ENCODE measurements around the gene MPIG6B. TPM values are rescaled to one million over a fixed set of nuclear protein-coding genes. Genes with fewer than 3 reads are reported as not detected.

MPIG6B gene
- polyA plus RNA-seq, 2 donors: 0.49 to 0.88 TPM

GRCh38 chr6:31687860-31688693 lies 35.1 kb upstream of the MPIG6B start:
- H3K4me1 ChIP-seq (ENCODE audit: control insufficient read depth in 2 of 2, insufficient read depth in 2 of 2, low read length in 1 of 2): peaks cover 0 to 2% of the 10 kb centered on the region in 2 donors
- H3K4me3 ChIP-seq (ENCODE audit: low read depth in 1 of 2, low read length in 2 of 2): no peak overlapping the region
- H3K27me3 ChIP-seq (ENCODE audit: control insufficient read depth in 1 of 2, insufficient read depth in 2 of 2, low read length in 2 of 2): no peaks in the 10 kb centered on the region
- no peak overlapping the region for H3K27ac ChIP-seq (ENCODE audit: low read depth in 2 of 2, low read length in 1 of 2)
- H3K9me3 ChIP-seq (ENCODE audit: control insufficient read depth in 2 of 2, insufficient read depth in 1 of 2, low read depth in 1 of 2, low read length in 1 of 2): no peaks in the 10 kb centered on the region
- peaks cover 32 to 59% of the 10 kb centered on the region in 2 donors for H3K36me3 ChIP-seq (ENCODE audit: control insufficient read depth in 2 of 2, insufficient read depth in 2 of 2, low read length in 1 of 2)
- WGBS, 2 donors: 81 to 83% methylated on average over 14 of the region's 14 CpGs

- no peaks in the 10 kb centered on the region for H3K9me3 ChIP-seq (ENCODE audit: control insufficient read depth in 2 of 2, insufficient read depth in 1 of 2, low read depth in 1 of 2, low read length in 1 of 2)
- H3K4me3 ChIP-seq (ENCODE audit: low read depth in 1 of 2, low read length in 2 of 2): no peak overlapping the region
- H3K36me3 ChIP-seq (ENCODE audit: control insufficient read depth in 2 of 2, insufficient read depth in 2 of 2, low read length in 1 of 2): peaks cover 33 to 68% of the 10 kb centered on the region in 2 donors
- H3K27me3 ChIP-seq (ENCODE audit: control insufficient read depth in 1 of 2, insufficient read depth in 2 of 2, low read length in 2 of 2): no peaks in the 10 kb centered on the region
- no peak overlapping the region for H3K27ac ChIP-seq (ENCODE audit: low read depth in 2 of 2, low read length in 1 of 2)
- WGBS, 2 donors: 79 to 84% methylated on average over 11 of the region's 11 CpGs
- no peaks in the 10 kb centered on the region for H3K4me1 ChIP-seq (ENCODE audit: control insufficient read depth in 2 of 2, insufficient read depth in 2 of 2, low read length in 1 of 2)
Observed at GRCh38 chr6:31689249-31690110, 33.7 kb upstream of the MPIG6B start.

- no peak overlapping the region for H3K4me3 ChIP-seq (ENCODE audit: low read depth in 1 of 2, low read length in 2 of 2)
- no peaks in the 10 kb centered on the region for H3K27me3 ChIP-seq (ENCODE audit: control insufficient read depth in 1 of 2, insufficient read depth in 2 of 2, low read length in 2 of 2)
- H3K9me3 ChIP-seq (ENCODE audit: control insufficient read depth in 2 of 2, insufficient read depth in 1 of 2, low read depth in 1 of 2, low read length in 1 of 2): no peaks in the 10 kb centered on the region
- 65 to 70% methylated on average over 10 of the region's 10 CpGs for WGBS, 2 donors
- no peak overlapping the region for H3K27ac ChIP-seq (ENCODE audit: low read depth in 2 of 2, low read length in 1 of 2)
- H3K4me1 ChIP-seq (ENCODE audit: control insufficient read depth in 2 of 2, insufficient read depth in 2 of 2, low read length in 1 of 2): no peaks in the 10 kb centered on the region
- H3K36me3 ChIP-seq (ENCODE audit: control insufficient read depth in 2 of 2, insufficient read depth in 2 of 2, low read length in 1 of 2): peaks cover 30 to 73% of the 10 kb centered on the region in 2 donors
Observed at GRCh38 chr6:31690231-31691077, 32.7 kb upstream of the MPIG6B start.

- peaks cover 30 to 74% of the 10 kb centered on the region in 2 donors for H3K36me3 ChIP-seq (ENCODE audit: control insufficient read depth in 2 of 2, insufficient read depth in 2 of 2, low read length in 1 of 2)
- no peaks in the 10 kb centered on the region for H3K4me1 ChIP-seq (ENCODE audit: control insufficient read depth in 2 of 2, insufficient read depth in 2 of 2, low read length in 1 of 2)
- no peak overlapping the region for H3K4me3 ChIP-seq (ENCODE audit: low read depth in 1 of 2, low read length in 2 of 2)
- WGBS, 2 donors: 87 to 89% methylated on average over 6 of the region's 6 CpGs
- H3K9me3 ChIP-seq (ENCODE audit: control insufficient read depth in 2 of 2, insufficient read depth in 1 of 2, low read depth in 1 of 2, low read length in 1 of 2): no peaks in the 10 kb centered on the region
- no peak overlapping the region for H3K27ac ChIP-seq (ENCODE audit: low read depth in 2 of 2, low read length in 1 of 2)
- no peaks in the 10 kb centered on the region for H3K27me3 ChIP-seq (ENCODE audit: control insufficient read depth in 1 of 2, insufficient read depth in 2 of 2, low read length in 2 of 2)
Observed at GRCh38 chr6:31691078-31691463, 32.1 kb upstream of the MPIG6B start.

- WGBS, 2 donors: 94 to 95% methylated on average over 12 of the region's 12 CpGs
- Histone ChIP-seq H3K27me3 (ENCODE audit: control insufficient read depth in 1 of 2, insufficient read depth in 2 of 2, low read length in 2 of 2) (no peaks in the 10 kb centered on the region), H3K4me1 (ENCODE audit: control insufficient read depth in 2 of 2, insufficient read depth in 2 of 2, low read length in 1 of 2) (no peaks in the 10 kb centered on the region), H3K36me3 (ENCODE audit: control insufficient read depth in 2 of 2, insufficient read depth in 2 of 2, low read length in 1 of 2) (peaks cover 31 to 69% of the 10 kb centered on the region in 2 donors), H3K27ac (ENCODE audit: low read depth in 2 of 2, low read length in 1 of 2) (no peak overlapping the region), H3K9me3 (ENCODE audit: control insufficient read depth in 2 of 2, insufficient read depth in 1 of 2, low read depth in 1 of 2, low read length in 1 of 2) (no peaks in the 10 kb centered on the region), H3K4me3 (ENCODE audit: low read depth in 1 of 2, low read length in 2 of 2) (no peak overlapping the region)
Observed at GRCh38 chr6:31691564-31692108, 31.5 kb upstream of the MPIG6B start.

DNA sequence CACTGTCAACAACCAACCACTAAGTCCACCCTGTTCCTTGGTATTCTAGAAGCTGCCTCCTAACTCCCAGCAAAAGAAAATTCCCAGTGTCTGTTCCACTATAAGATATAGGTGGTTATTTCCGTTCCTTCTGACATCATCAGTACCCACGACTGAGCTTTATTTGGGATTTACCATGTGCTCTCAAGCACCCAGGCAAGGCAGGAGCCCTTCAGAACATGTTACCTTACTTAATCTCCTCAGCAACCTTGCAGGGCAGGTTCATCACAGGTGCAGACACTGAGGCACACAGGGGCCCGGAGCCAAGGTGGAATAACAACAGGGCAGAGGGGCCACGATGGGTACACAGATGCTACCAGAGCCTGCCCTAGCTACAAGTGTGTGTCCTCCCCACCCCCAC lies 30.8 kb upstream of the MPIG6B start:
- Histone ChIP-seq H3K27ac (ENCODE audit: low read depth in 2 of 2, low read length in 1 of 2) (no peak overlapping the region), H3K27me3 (ENCODE audit: control insufficient read depth in 1 of 2, insufficient read depth in 2 of 2, low read length in 2 of 2) (no peaks in the 10 kb centered on the region), H3K4me1 (ENCODE audit: control insufficient read depth in 2 of 2, insufficient read depth in 2 of 2, low read length in 1 of 2) (no peaks in the 10 kb centered on the region), H3K9me3 (ENCODE audit: control insufficient read depth in 2 of 2, insufficient read depth in 1 of 2, low read depth in 1 of 2, low read length in 1 of 2) (no peaks in the 10 kb centered on the region), H3K4me3 (ENCODE audit: low read depth in 1 of 2, low read length in 2 of 2) (no peak overlapping the region), H3K36me3 (ENCODE audit: control insufficient read depth in 2 of 2, insufficient read depth in 2 of 2, low read length in 1 of 2) (peaks cover 27 to 67% of the 10 kb centered on the region in 2 donors)
- 81 to 85% methylated on average over 4 of the region's 4 CpGs for WGBS, 2 donors

- Histone ChIP-seq H3K36me3 (ENCODE audit: control insufficient read depth in 2 of 2, insufficient read depth in 2 of 2, low read length in 1 of 2) (peaks cover 22 to 63% of the 10 kb centered on the region in 2 donors), H3K9me3 (ENCODE audit: control insufficient read depth in 2 of 2, insufficient read depth in 1 of 2, low read depth in 1 of 2, low read length in 1 of 2) (no peaks in the 10 kb centered on the region), H3K27me3 (ENCODE audit: control insufficient read depth in 1 of 2, insufficient read depth in 2 of 2, low read length in 2 of 2) (no peaks in the 10 kb centered on the region), H3K4me3 (ENCODE audit: low read depth in 1 of 2, low read length in 2 of 2) (no peak overlapping the region), H3K27ac (ENCODE audit: low read depth in 2 of 2, low read length in 1 of 2) (no peak overlapping the region), H3K4me1 (ENCODE audit: control insufficient read depth in 2 of 2, insufficient read depth in 2 of 2, low read length in 1 of 2) (no peaks in the 10 kb centered on the region)
- 91% methylated on average over 9 of the region's 9 CpGs for WGBS, 2 donors
Observed at GRCh38 chr6:31692886-31693285, 30.3 kb upstream of the MPIG6B start.

DNA sequence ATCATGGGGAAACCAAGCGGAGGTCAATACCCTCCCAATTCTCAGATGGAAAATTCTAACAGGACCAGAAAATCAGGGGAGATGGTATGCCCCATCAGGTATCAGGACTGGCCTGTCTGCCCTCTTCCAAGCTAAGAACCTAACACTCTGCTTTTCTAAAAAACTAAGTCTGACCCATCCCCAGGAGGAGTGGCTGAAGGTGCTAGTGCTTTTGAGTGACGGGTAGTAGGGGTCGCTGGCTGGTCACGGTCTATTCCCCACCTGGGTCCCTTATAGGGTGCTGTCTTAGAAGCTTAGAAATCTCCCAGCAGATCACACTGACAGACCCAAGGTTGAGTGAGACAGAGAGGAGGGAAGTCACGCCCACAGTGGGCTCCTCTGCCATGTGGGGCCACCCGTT lies 29.6 kb upstream of the MPIG6B start:
- Histone ChIP-seq H3K27ac (ENCODE audit: low read depth in 2 of 2, low read length in 1 of 2) (no peak overlapping the region), H3K9me3 (ENCODE audit: control insufficient read depth in 2 of 2, insufficient read depth in 1 of 2, low read depth in 1 of 2, low read length in 1 of 2) (no peaks in the 10 kb centered on the region), H3K4me1 (ENCODE audit: control insufficient read depth in 2 of 2, insufficient read depth in 2 of 2, low read length in 1 of 2) (no peaks in the 10 kb centered on the region), H3K27me3 (ENCODE audit: control insufficient read depth in 1 of 2, insufficient read depth in 2 of 2, low read length in 2 of 2) (no peaks in the 10 kb centered on the region), H3K36me3 (ENCODE audit: control insufficient read depth in 2 of 2, insufficient read depth in 2 of 2, low read length in 1 of 2) (peaks cover 18 to 56% of the 10 kb centered on the region in 2 donors), H3K4me3 (ENCODE audit: low read depth in 1 of 2, low read length in 2 of 2) (no peak overlapping the region)
- 86 to 90% methylated on average over 6 of the region's 6 CpGs for WGBS, 2 donors

- Histone ChIP-seq H3K27me3 (ENCODE audit: control insufficient read depth in 1 of 2, insufficient read depth in 2 of 2, low read length in 2 of 2) (no peaks in the 10 kb centered on the region), H3K36me3 (ENCODE audit: control insufficient read depth in 2 of 2, insufficient read depth in 2 of 2, low read length in 1 of 2) (peaks cover 6 to 34% of the 10 kb centered on the region in 2 donors), H3K4me3 (ENCODE audit: low read depth in 1 of 2, low read length in 2 of 2) (no peak overlapping the region), H3K9me3 (ENCODE audit: control insufficient read depth in 2 of 2, insufficient read depth in 1 of 2, low read depth in 1 of 2, low read length in 1 of 2) (no peaks in the 10 kb centered on the region), H3K4me1 (ENCODE audit: control insufficient read depth in 2 of 2, insufficient read depth in 2 of 2, low read length in 1 of 2) (peaks cover 6 to 7% of the 10 kb centered on the region in 2 donors), H3K27ac (ENCODE audit: low read depth in 2 of 2, low read length in 1 of 2) (peak overlapping the region in 1 of 2 donors; percentile 40)
- WGBS, 2 donors: 31 to 44% methylated on average over 3 of the region's 3 CpGs
Observed at GRCh38 chr6:31697555-31697954, 25.6 kb upstream of the MPIG6B start.
